RWPE2 (cell line): ENCODE results near the gene RAB15.

Experiments
- ATAC-seq: fragments of 200-7000 bp; cut with Tn5 transposase; 3 replicates; pipeline ENCODE4 v1.9.1; 2021; ENCODE audit warnings: low read depth
- DNase-seq: peaks from one replicate; pipeline ENCODE4 v3.0.0-alpha.2; 2020; ENCODE audit warnings: low spot score
- H3K27ac ChIP-seq: fragments of 450-650 bp; 2 replicates; pipeline ENCODE4 v1.5.1; 2017; ENCODE audit warnings: mild to moderate bottlenecking; ENCODE audit not compliant: poor library complexity, severe bottlenecking
- H3K27me3 ChIP-seq: fragments of 250-450 bp; sonication (Bioruptor Pico); 2 replicates; pipeline ENCODE4 v1.5.1; 2021; ENCODE audit warnings: mild to moderate bottlenecking, moderate library complexity; ENCODE audit not compliant: insufficient read depth, poor library complexity, severe bottlenecking
- H3K36me3 ChIP-seq: fragments of 250-450 bp; sonication (Bioruptor Pico); 2 replicates; pipeline ENCODE4 v1.5.1; 2020; ENCODE audit warnings: low read depth, mild to moderate bottlenecking, moderate library complexity
- H3K4me1 ChIP-seq: fragments of 250-450 bp; sonication (Bioruptor Pico); 2 replicates; pipeline ENCODE4 v1.5.1; 2021; ENCODE audit warnings: mild to moderate bottlenecking, moderate library complexity; ENCODE audit not compliant: insufficient read depth, poor library complexity, severe bottlenecking
- H3K4me3 ChIP-seq: fragments of 250-450 bp; sonication (Bioruptor Pico); 2 replicates; pipeline ENCODE4 v1.5.1; 2021; ENCODE audit warnings: mild to moderate bottlenecking, moderate library complexity; ENCODE audit not compliant: severe bottlenecking
- H3K9me3 ChIP-seq: fragments of 250-450 bp; sonication (Bioruptor Pico); 2 replicates; pipeline ENCODE4 v1.5.1; 2021; ENCODE audit warnings: mild to moderate bottlenecking, moderate library complexity; ENCODE audit not compliant: severe bottlenecking
- CTCF ChIP-seq: fragments of 450-650 bp; IDR thresholded peaks from one replicate; pipeline ENCODE4 v1.5.1; 2017; ENCODE audit warnings: mild to moderate bottlenecking, moderate library complexity; ENCODE audit not compliant: poor library complexity, severe bottlenecking

RAB15 gene

GRCh38 chr14:64968167-64968566, 4.0 kb downstream of the RAB15 start:
- no peaks in the 10 kb centered on the region for H3K4me1 ChIP-seq
- no peaks in the 10 kb centered on the region for H3K9me3 ChIP-seq
- no peak for TF ChIP-seq CTCF
- H3K4me3 ChIP-seq, result no peak overlapping the region
- no peaks in the 10 kb centered on the region for H3K27me3 ChIP-seq
- H3K27ac ChIP-seq, result no peak overlapping the region
- H3K36me3 ChIP-seq, result no peaks in the 10 kb centered on the region
- no peak for ATAC-seq
- DNase-seq, result no peak

- Histone ChIP-seq H3K4me1 (no peaks in the 10 kb centered on the region), H3K27ac (no peak overlapping the region), H3K9me3 (no peaks in the 10 kb centered on the region), H3K4me3 (no peak overlapping the region), H3K27me3 (no peaks in the 10 kb centered on the region), H3K36me3 (no peaks in the 10 kb centered on the region)
- no peak for ATAC-seq
- no peak for DNase-seq
- TF ChIP-seq CTCF, result no peak
Observed at GRCh38 chr14:64966976-64967375, 5.2 kb downstream of the RAB15 start.

GRCh38 chr14:64965356-64966000, 6.7 kb downstream of the RAB15 start:
- no peak overlapping the region for H3K4me3 ChIP-seq
- no peaks in the 10 kb centered on the region for H3K4me1 ChIP-seq
- no peak overlapping the region for H3K27ac ChIP-seq
- no peak for ATAC-seq
- no peaks in the 10 kb centered on the region for H3K9me3 ChIP-seq
- no peak for TF ChIP-seq CTCF
- no peaks in the 10 kb centered on the region for H3K36me3 ChIP-seq
- H3K27me3 ChIP-seq, result no peaks in the 10 kb centered on the region
- DNase-seq, result no peak

GRCh38 chr14:64963611-64964010, 8.5 kb downstream of the RAB15 start:
- no peaks in the 10 kb centered on the region for H3K27me3 ChIP-seq
- no peak overlapping the region for H3K27ac ChIP-seq
- H3K36me3 ChIP-seq, result no peaks in the 10 kb centered on the region
- no peaks in the 10 kb centered on the region for H3K4me1 ChIP-seq
- no peaks in the 10 kb centered on the region for H3K9me3 ChIP-seq
- TF ChIP-seq CTCF, result no peak
- H3K4me3 ChIP-seq, result no peak overlapping the region
- ATAC-seq (no peak), DNase-seq (no peak)

GRCh38 chr14:64960762-64961276, 11.3 kb downstream of the RAB15 start:
- Histone ChIP-seq H3K4me1 (no peaks in the 10 kb centered on the region), H3K27ac (no peak overlapping the region), H3K27me3 (no peaks in the 10 kb centered on the region), H3K9me3 (no peaks in the 10 kb centered on the region), H3K36me3 (no peaks in the 10 kb centered on the region), H3K4me3 (no peak overlapping the region)
- no peak for TF ChIP-seq CTCF
- no peak for DNase-seq
- 0 out of 3 replicates have a peak, but pooled peaks have one; percentile 15 for ATAC-seq
